T-cell (primary cell): ENCODE measurements around the gene PPME1. TPM values are rescaled to one million over a fixed set of nuclear protein-coding genes. Genes with fewer than 3 reads are reported as not detected.

Experiments used
- ATAC-seq, 4 experiments: fragments of 200-7000 bp in 3 of 4; fragments of 150-1000 bp in 1 of 4; cut with Tn5 transposase; replicated peaks in 1 of 4; 1 replicate in 3 of 4; 2 replicates in 1 of 4; pipeline ENCODE4 v1.10.0; 2021; ENCODE audit warnings: moderate library complexity in 3 of 4, mild to moderate bottlenecking in 2 of 4, moderate number of reproducible peaks in 1 of 4
- CTCF ChIA-PET, 2 donors: fragments of 300-600 bp; sonication (Branson Sonifier 250); formaldehyde crosslinking; loops; one replicate each; lab custom pipeline; 2022; ENCODE audit warnings: antibody characterized with exemption in 2 of 2; lab: Charles Lee
- POLR2A ChIA-PET, 2 donors: fragments of 300-600 bp; sonication (Branson Sonifier 250); formaldehyde crosslinking; loops; one replicate each; lab custom pipeline; 2022; ENCODE audit warnings: antibody characterized with exemption in 2 of 2; lab: Charles Lee
- DNase-seq, 35 experiments: peaks; one replicate each; pipeline versions ENCODE4 v3.0.0 to v3.0.0-alpha.2; 2013 to 2023
- H3K27ac ChIP-seq: one replicate; pipeline ENCODE4 v1.5.1; 2013; ENCODE audit warnings: low read length
- H3K27me3 ChIP-seq, 2 experiments: replicated peaks in 1 of 2; 1 replicate in 1 of 2; 2 replicates in 1 of 2; pipeline versions ENCODE4 v1.6.1 to v1.7.0; 2013; ENCODE audit warnings: low read length in 1 of 2, mixed read lengths in 1 of 2; ENCODE audit not compliant: control insufficient read depth in 2 of 2, insufficient read depth in 2 of 2; ENCODE audit errors: extremely low read depth in 1 of 2
- H3K36me3 ChIP-seq, 2 donors: 1 replicate in 1 of 2; 2 replicates in 1 of 2; pipeline versions ENCODE4 v1.6.1 to v1.7.0; 2013; ENCODE audit warnings: low read length in 1 of 2; ENCODE audit not compliant: control insufficient read depth in 2 of 2, insufficient read depth in 1 of 2; ENCODE audit errors: extremely low read depth in 1 of 2
- H3K4me1 ChIP-seq, 2 experiments: 1 replicate in 1 of 2; 2 replicates in 1 of 2; pipeline versions ENCODE4 v1.6.1 to v1.7.0; 2013; ENCODE audit warnings: low read length in 2 of 2, mixed read lengths in 1 of 2; ENCODE audit not compliant: insufficient read depth in 2 of 2, control insufficient read depth in 1 of 2; ENCODE audit errors: extremely low read depth in 1 of 2
- H3K4me3 ChIP-seq, 2 donors: 1 replicate in 1 of 2; 2 replicates in 1 of 2; pipeline versions ENCODE4 v1.5.1 to v1.7.0; 2013; ENCODE audit warnings: mild to moderate bottlenecking in 2 of 2, low read length in 1 of 2, moderate library complexity in 1 of 2; ENCODE audit not compliant: control insufficient read depth in 1 of 2; ENCODE audit errors: extremely low read depth in 1 of 2
- H3K9me3 ChIP-seq: 2 replicates; pipeline ENCODE4 v1.7.0; 2013
- H3K27ac Mint-ChIP-seq, 2 donors: one replicate each; pipeline ENCODE4 v1.8.0; 2020 to 2021; ENCODE audit warnings: mild to moderate bottlenecking in 2 of 2, mixed read lengths in 2 of 2
- H3K27me3 Mint-ChIP-seq, 2 donors: one replicate each; pipeline ENCODE4 v1.8.0; 2021 to 2022; ENCODE audit warnings: mixed read lengths in 2 of 2
- H3K36me3 Mint-ChIP-seq: one replicate; pipeline ENCODE4 v1.8.0; 2021; ENCODE audit warnings: mixed read lengths
- H3K4me1 Mint-ChIP-seq, 3 donors: one replicate each; pipeline ENCODE4 v1.8.0; 2020 to 2022; ENCODE audit warnings: mixed read lengths in 3 of 3, mild to moderate bottlenecking in 1 of 3
- H3K4me3 Mint-ChIP-seq, 3 donors: one replicate each; pipeline ENCODE4 v1.8.0; 2020 to 2022; ENCODE audit warnings: mild to moderate bottlenecking in 3 of 3, mixed read lengths in 3 of 3, moderate library complexity in 3 of 3
- H3K9me3 Mint-ChIP-seq, 3 donors: one replicate each; pipeline ENCODE4 v1.8.0; 2020 to 2022; ENCODE audit warnings: mixed read lengths in 3 of 3
- WGBS: methylation state at CpG from one replicate; pipeline ENCODE4 v1.1.5; 2013; ENCODE audit warnings: missing lambda C conversion rate; ENCODE audit not compliant: insufficient coverage; 5-methylcytosine and 5-hydroxymethylcytosine counted together
- total RNA-seq, 35 experiments: library from RNA in 6 of 35; stranded (reverse) in 6 of 35; fragments of 120-200 nt in 1 of 35; gene quantifications; one replicate each; pipeline versions ENCODE4 v1.2.1 to v1.2.4 and lab custom pipeline; 2013 to 2026

The PPME1 gene
- total RNA-seq, 5 donors from 2014 or later (not counting 1 experiment from before 2014, with no cell fraction given): 17.1 to 21.1 (median 18.6) TPM

- DNase-seq (no peak), ATAC-seq (no peak)
- H3K4me3 ChIP-seq: no peak overlapping the region
- H3K4me1 ChIP-seq: peaks cover 3 to 14% of the 10 kb centered on the region in 2 experiments
- ChIA-PET CTCF (no interaction called here), POLR2A (no interaction called here)
- H3K9me3 ChIP-seq: no peaks in the 10 kb centered on the region
- H3K4me1 Mint-ChIP-seq: peaks cover 4 to 17% (median 8%) of the 10 kb centered on the region in 3 donors
- H3K36me3 Mint-ChIP-seq: peaks cover 40% of the 10 kb centered on the region
- no peaks in the 10 kb centered on the region for H3K27me3 Mint-ChIP-seq
- 93% methylated on average over 2 of the region's 2 CpGs for WGBS
- H3K4me3 Mint-ChIP-seq: no peak overlapping the region
- H3K27ac ChIP-seq: no peak overlapping the region
- peaks cover 0 to 16% of the 10 kb centered on the region in 2 donors for H3K36me3 ChIP-seq
- no peaks in the 10 kb centered on the region for H3K9me3 Mint-ChIP-seq
- no peaks in the 10 kb centered on the region for H3K27me3 ChIP-seq
- peak overlapping the region in 1 of 2 donors; percentile 39 for H3K27ac Mint-ChIP-seq
Measured at GRCh38 chr11:74226907-74227306, 55.8 kb downstream of the PPME1 start.

- no peaks in the 10 kb centered on the region for H3K9me3 ChIP-seq
- ATAC-seq (peak; percentile 95 to 100 (median 99)), DNase-seq (peak in 32 of 35 experiments; percentile 9 to 65 (median 35))
- Mint-ChIP-seq H3K4me3 (peak overlapping the region in 1 of 3 donors; percentile 43), H3K9me3 (no peaks in the 10 kb centered on the region), H3K4me1 (peaks cover 9 to 30% (median 21%) of the 10 kb centered on the region in 3 donors), H3K36me3 (peaks cover 16% of the 10 kb centered on the region), H3K27ac (peak overlapping the region in 1 of 2 donors; percentile 88), H3K27me3 (no peaks in the 10 kb centered on the region)
- peak overlapping the region; percentile 69 for H3K27ac ChIP-seq
- ChIA-PET CTCF (interaction anchor here in 1 of 2 donors (0.6 to 2.4 kb wide), 6 partner anchors 23 to 96 kb away, joined by 3 to 9 read pairs (median 3); partner anchors contain the start of genes C2CD3 and PPME1), POLR2A (interaction anchor here (0.6 to 0.8 kb wide), 6 partner anchors 62 to 704 kb away, joined by 3 to 17 read pairs (median 8); no protein-coding TSS in a partner anchor)
- peaks cover 0 to 18% of the 10 kb centered on the region in 2 donors for H3K36me3 ChIP-seq
- H3K4me1 ChIP-seq: peaks cover 17 to 39% of the 10 kb centered on the region in 2 experiments
- peak overlapping the region in 1 of 2 donors; percentile 3 for H3K4me3 ChIP-seq
- H3K27me3 ChIP-seq: no peaks in the 10 kb centered on the region
- no CpG with 5 or more reads among the region's 6 CpGs for WGBS
Measured at GRCh38 chr11:74232311-74232950, 61.3 kb downstream of the PPME1 start.

GRCh38 chr11:74233683-74234082 lies 62.6 kb downstream of the PPME1 start:
- WGBS: 94% methylated on average over 3 of the region's 3 CpGs
- Histone ChIP-seq H3K4me1 (peaks cover 17 to 45% of the 10 kb centered on the region in 2 experiments), H3K27ac (peak overlapping the region; percentile 69), H3K36me3 (peaks cover 0 to 20% of the 10 kb centered on the region in 2 donors), H3K9me3 (no peaks in the 10 kb centered on the region), H3K27me3 (no peaks in the 10 kb centered on the region), H3K4me3 (no peak overlapping the region)
- no peak overlapping the region for H3K4me3 Mint-ChIP-seq
- ChIA-PET CTCF (no interaction called here), POLR2A (interaction anchor here in 1 of 2 donors (0.6 kb wide), 1 partner anchor 613 kb away, joined by 7 read pairs; no protein-coding TSS in a partner anchor)
- no peaks in the 10 kb centered on the region for H3K9me3 Mint-ChIP-seq
- peaks cover 25% of the 10 kb centered on the region for H3K36me3 Mint-ChIP-seq
- H3K27ac Mint-ChIP-seq: no peak overlapping the region
- no peak for DNase-seq
- no peaks in the 10 kb centered on the region for H3K27me3 Mint-ChIP-seq
- peaks cover 9 to 32% (median 26%) of the 10 kb centered on the region in 3 donors for H3K4me1 Mint-ChIP-seq
- ATAC-seq: no peak

GRCh38 chr11:74235121-74235520 lies 64.0 kb downstream of the PPME1 start:
- DNase-seq: no peak
- WGBS: 98% methylated on average over 4 of the region's 4 CpGs
- Mint-ChIP-seq H3K27ac (no peak overlapping the region), H3K36me3 (peaks cover 32% of the 10 kb centered on the region), H3K4me1 (peaks cover 14 to 33% (median 26%) of the 10 kb centered on the region in 3 donors), H3K9me3 (no peaks in the 10 kb centered on the region), H3K27me3 (no peaks in the 10 kb centered on the region), H3K4me3 (no peak overlapping the region)
- ATAC-seq: no peak
- POLR2A ChIA-PET: no interaction called here
- CTCF ChIA-PET: no interaction called here
- Histone ChIP-seq H3K4me1 (peaks cover 17 to 43% of the 10 kb centered on the region in 2 experiments), H3K27ac (no peak overlapping the region), H3K27me3 (no peaks in the 10 kb centered on the region), H3K9me3 (no peaks in the 10 kb centered on the region), H3K4me3 (no peak overlapping the region), H3K36me3 (peaks cover 0 to 23% of the 10 kb centered on the region in 2 donors)

- Mint-ChIP-seq H3K27ac (no peak overlapping the region), H3K36me3 (peaks cover 40% of the 10 kb centered on the region), H3K4me1 (peaks cover 5 to 18% (median 12%) of the 10 kb centered on the region in 3 donors), H3K4me3 (no peak overlapping the region), H3K9me3 (no peaks in the 10 kb centered on the region), H3K27me3 (no peaks in the 10 kb centered on the region)
- Histone ChIP-seq H3K27me3 (no peaks in the 10 kb centered on the region), H3K36me3 (peaks cover 0 to 29% of the 10 kb centered on the region in 2 donors), H3K9me3 (no peaks in the 10 kb centered on the region), H3K4me1 (peaks cover 11 to 29% of the 10 kb centered on the region in 2 experiments), H3K27ac (no peak overlapping the region), H3K4me3 (no peak overlapping the region)
- DNase-seq: peak in 1 of 35 experiments; percentile 15
- no CpG with 5 or more reads among the region's 2 CpGs for WGBS
- ATAC-seq: peak in 1 of 4 experiments; percentile 73
- CTCF ChIA-PET: no interaction called here
- POLR2A ChIA-PET: no interaction called here
Measured at GRCh38 chr11:74237541-74237940, 66.5 kb downstream of the PPME1 start.

GRCh38 chr11:74238243-74238642 lies 67.2 kb downstream of the PPME1 start:
- ChIA-PET POLR2A (no interaction called here), CTCF (no interaction called here)
- H3K9me3 Mint-ChIP-seq: no peaks in the 10 kb centered on the region
- no peak overlapping the region for H3K27ac ChIP-seq
- H3K27me3 ChIP-seq: no peaks in the 10 kb centered on the region
- H3K4me1 Mint-ChIP-seq: peaks cover 5 to 14% (median 6%) of the 10 kb centered on the region in 3 donors
- H3K9me3 ChIP-seq: no peaks in the 10 kb centered on the region
- peak overlapping the region; percentile 52 to 69 for H3K27ac Mint-ChIP-seq
- H3K27me3 Mint-ChIP-seq: no peaks in the 10 kb centered on the region
- peaks cover 0 to 29% of the 10 kb centered on the region in 2 donors for H3K36me3 ChIP-seq
- H3K4me3 ChIP-seq: no peak overlapping the region
- ATAC-seq: no peak
- peaks cover 42% of the 10 kb centered on the region for H3K36me3 Mint-ChIP-seq
- no CpG with 5 or more reads among the region's 1 CpG for WGBS
- H3K4me3 Mint-ChIP-seq: no peak overlapping the region
- H3K4me1 ChIP-seq: peaks cover 7 to 25% of the 10 kb centered on the region in 2 experiments
- no peak for DNase-seq
